ENCODE measurements around the gene TBX2. TPM values are rescaled to one million over a fixed set of nuclear protein-coding genes. Genes with fewer than 3 reads are reported as not detected.

TBX2 gene
- total and polyA plus RNA-seq, 2 experiments from 2014 or later = 19.6 to 27.5 TPM

- Histone ChIP-seq H3K4me1 (ENCODE audit: insufficient read depth) (no peaks in the 10 kb centered on the region), H3K9me3 (ENCODE audit: low read depth) (no peaks in the 10 kb centered on the region), H3K4me3 (no peak overlapping the region), H3K27me3 (no peaks in the 10 kb centered on the region), H3K4me2 (no peak overlapping the region), H4K20me1 (ENCODE audit: insufficient read depth, poor library complexity, severe bottlenecking) (no peaks in the 10 kb centered on the region), H2AFZ (no peak overlapping the region), H3K36me3 (replicated peaks; ENCODE audit: insufficient read depth, low read depth) (no peaks in the 10 kb centered on the region), H3K79me2 (no peaks in the 10 kb centered on the region), H3K27ac (no peak overlapping the region), H3K9me2 (replicated peaks; ENCODE audit: insufficient read depth) (no peaks in the 10 kb centered on the region)
- 77% methylated on average over 4 of the region's 4 CpGs for WGBS (ENCODE audit: low lambda C conversion rate, missing lambda C conversion rate)
- TF ChIP-seq, protein P1, sequence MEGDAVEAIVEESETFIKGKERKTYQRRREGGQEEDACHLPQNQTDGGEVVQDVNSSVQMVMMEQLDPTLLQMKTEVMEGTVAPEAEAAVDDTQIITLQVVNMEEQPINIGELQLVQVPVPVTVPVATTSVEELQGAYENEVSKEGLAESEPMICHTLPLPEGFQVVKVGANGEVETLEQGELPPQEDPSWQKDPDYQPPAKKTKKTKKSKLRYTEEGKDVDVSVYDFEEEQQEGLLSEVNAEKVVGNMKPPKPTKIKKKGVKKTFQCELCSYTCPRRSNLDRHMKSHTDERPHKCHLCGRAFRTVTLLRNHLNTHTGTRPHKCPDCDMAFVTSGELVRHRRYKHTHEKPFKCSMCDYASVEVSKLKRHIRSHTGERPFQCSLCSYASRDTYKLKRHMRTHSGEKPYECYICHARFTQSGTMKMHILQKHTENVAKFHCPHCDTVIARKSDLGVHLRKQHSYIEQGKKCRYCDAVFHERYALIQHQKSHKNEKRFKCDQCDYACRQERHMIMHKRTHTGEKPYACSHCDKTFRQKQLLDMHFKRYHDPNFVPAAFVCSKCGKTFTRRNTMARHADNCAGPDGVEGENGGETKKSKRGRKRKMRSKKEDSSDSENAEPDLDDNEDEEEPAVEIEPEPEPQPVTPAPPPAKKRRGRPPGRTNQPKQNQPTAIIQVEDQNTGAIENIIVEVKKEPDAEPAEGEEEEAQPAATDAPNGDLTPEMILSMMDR (IDR thresholded peaks at IDR 0.05; ENCODE audit: poor library complexity) = no peak
- TF ChIP-seq EZH2phosphoT487 (IDR thresholded peaks at IDR 0.05; ENCODE audit: low read depth, severe bottlenecking, unreplicated experiment) (no peak), EZH2 (IDR thresholded peaks at IDR 0.05; ENCODE audit: borderline replicate concordance) (no peak)
- DNase-seq (ENCODE audit: low spot score) = no peak
These were observed 32.1 kb downstream of the TBX2 start for GRCh38 chr17:61431594-61432311.

- no peak overlapping the region for H3K27ac ChIP-seq
- H3K36me3 ChIP-seq (replicated peaks; ENCODE audit: insufficient read depth, low read depth) = no peaks in the 10 kb centered on the region
These were observed 36.6 kb downstream of the TBX2 start for GRCh38 chr17:61436273-61436672.

DNA sequence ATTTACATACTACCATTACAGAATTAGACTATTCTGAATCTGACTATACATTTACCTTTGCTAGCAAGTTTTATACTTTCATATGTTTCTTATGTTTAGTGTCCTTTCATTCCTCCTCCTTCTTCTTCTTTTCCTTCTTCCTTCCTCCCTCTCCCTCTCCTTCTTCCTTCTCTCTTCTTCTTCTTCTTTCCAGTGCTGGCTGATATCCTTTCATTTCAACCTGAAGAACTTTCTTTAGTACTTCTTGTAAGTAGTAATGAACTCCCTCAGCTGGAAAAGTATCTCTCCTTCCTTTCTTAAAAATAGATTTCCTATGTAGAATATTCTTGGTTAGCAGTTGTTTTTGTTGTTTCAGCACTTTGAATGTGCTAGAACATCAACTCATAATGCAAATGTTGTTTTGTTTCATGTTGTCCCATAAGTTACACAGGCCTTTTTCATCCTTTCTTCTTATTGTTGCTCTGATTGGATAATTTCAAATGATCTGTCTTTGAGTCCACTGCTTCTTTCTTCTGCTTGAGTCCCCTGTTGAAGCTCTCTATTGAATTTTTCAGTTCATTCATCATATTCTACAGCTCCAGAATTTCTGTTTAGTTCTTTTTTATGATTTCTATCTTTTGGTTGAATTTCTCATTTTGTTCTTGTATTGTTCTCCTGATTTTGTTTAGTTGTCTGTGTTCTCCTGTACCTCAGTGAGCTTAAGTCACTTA is 37.5 kb downstream of the TBX2 start:
- H3K27me3 ChIP-seq = no peaks in the 10 kb centered on the region
- H3K4me3 ChIP-seq = no peak overlapping the region
- no peak overlapping the region for H3K4me2 ChIP-seq
- H3K27ac ChIP-seq = no peak overlapping the region
- no peak for DNase-seq (ENCODE audit: low spot score)
- no peak for TF ChIP-seq EZH2phosphoT487 (IDR thresholded peaks at IDR 0.05; ENCODE audit: low read depth, severe bottlenecking, unreplicated experiment)
- TF ChIP-seq, protein P1 (IDR thresholded peaks at IDR 0.05; ENCODE audit: poor library complexity) = no peak
- no peak for TF ChIP-seq EZH2 (IDR thresholded peaks at IDR 0.05; ENCODE audit: borderline replicate concordance)
- H3K9me3 ChIP-seq (ENCODE audit: low read depth) = no peaks in the 10 kb centered on the region
- no peaks in the 10 kb centered on the region for H3K9me2 ChIP-seq (replicated peaks; ENCODE audit: insufficient read depth)
- no peaks in the 10 kb centered on the region for H3K79me2 ChIP-seq
- H2AFZ ChIP-seq = no peak overlapping the region
- no peaks in the 10 kb centered on the region for H4K20me1 ChIP-seq (ENCODE audit: insufficient read depth, poor library complexity, severe bottlenecking)
- H3K4me1 ChIP-seq (ENCODE audit: insufficient read depth) = peaks cover 6% of the 10 kb centered on the region
- H3K36me3 ChIP-seq (replicated peaks; ENCODE audit: insufficient read depth, low read depth) = no peaks in the 10 kb centered on the region

More at GRCh38 chr17:61436273-61436672, 36.6 kb downstream of the TBX2 start:
- Histone ChIP-seq H3K4me1 (ENCODE audit: insufficient read depth) (no peaks in the 10 kb centered on the region), H3K79me2 (no peaks in the 10 kb centered on the region), H3K4me3 (no peak overlapping the region), H3K9me3 (ENCODE audit: low read depth) (no peaks in the 10 kb centered on the region), H3K4me2 (no peak overlapping the region), H3K9me2 (replicated peaks; ENCODE audit: insufficient read depth) (no peaks in the 10 kb centered on the region), H4K20me1 (ENCODE audit: insufficient read depth, poor library complexity, severe bottlenecking) (no peaks in the 10 kb centered on the region), H3K27me3 (no peaks in the 10 kb centered on the region), H2AFZ (no peak overlapping the region)
- no peak for TF ChIP-seq EZH2phosphoT487 (IDR thresholded peaks at IDR 0.05; ENCODE audit: low read depth, severe bottlenecking, unreplicated experiment)
- TF ChIP-seq, protein P1 (IDR thresholded peaks at IDR 0.05; ENCODE audit: poor library complexity) = no peak
- TF ChIP-seq EZH2 (IDR thresholded peaks at IDR 0.05; ENCODE audit: borderline replicate concordance) = no peak
- no peak for DNase-seq (ENCODE audit: low spot score)
